ENCODE data around the gene IL1RAPL2. TPM values are rescaled to one million over a fixed set of nuclear protein-coding genes. Genes with fewer than 3 reads are reported as not detected.

The IL1RAPL2 gene
- total RNA-seq, 1 donor from 2014 or later: not detected

DNA sequence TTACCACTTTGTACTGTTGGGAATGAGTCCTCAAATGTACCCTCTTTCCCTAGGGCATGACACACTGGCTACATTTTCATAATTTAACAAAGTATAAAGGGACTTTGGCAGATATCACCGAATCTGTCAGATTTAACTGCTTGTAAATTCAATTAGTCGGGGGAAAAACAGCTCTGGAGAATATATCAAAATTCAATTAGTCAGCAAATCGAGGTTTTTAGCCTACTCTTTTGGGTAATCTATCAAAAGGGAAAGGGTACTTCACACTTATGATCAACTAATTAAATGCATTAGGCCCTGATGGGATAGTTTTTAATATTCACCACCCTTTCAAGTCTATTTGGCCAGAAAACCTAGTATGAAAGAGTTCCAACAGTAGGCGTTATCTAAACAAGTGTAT, 141.0 kb downstream of the IL1RAPL2 start:
- Histone ChIP-seq H3K9ac (no peak overlapping the region), H3K36me3 (no peaks in the 10 kb centered on the region), H3K4me3 (no peak overlapping the region), H3K4me1 (no peaks in the 10 kb centered on the region), H3K27ac (no peak overlapping the region), H3K4me2 (no peak overlapping the region), H3F3A (ENCODE audit: low read depth) (no peaks in the 10 kb centered on the region), H2AFZ (replicated peaks) (no peak overlapping the region), H3K9me3 (ENCODE audit: low read depth) (no peaks in the 10 kb centered on the region), H4K20me1 (ENCODE audit: low read depth) (no peaks in the 10 kb centered on the region), H3K79me2 (ENCODE audit: low read depth) (no peaks in the 10 kb centered on the region), H3K27me3 (no peaks in the 10 kb centered on the region)
- no peak for DNase-seq (ENCODE audit: low spot score)
- Mint-ChIP-seq H3K4me3 (no peak overlapping the region), H3K27ac (no peak overlapping the region), H3K27me3 (ENCODE audit: insufficient read depth, low read depth) (no peaks in the 10 kb centered on the region), H3K9me3 (no peaks in the 10 kb centered on the region), H3K36me3 (no peaks in the 10 kb centered on the region), H3K4me1 (no peaks in the 10 kb centered on the region)
- TF ChIP-seq EZH2 (IDR thresholded peaks at IDR 0.05) (no peak), EZH2phosphoT487 (IDR thresholded peaks at IDR 0.05) (no peak)
- TF ChIP-seq, protein P1, sequence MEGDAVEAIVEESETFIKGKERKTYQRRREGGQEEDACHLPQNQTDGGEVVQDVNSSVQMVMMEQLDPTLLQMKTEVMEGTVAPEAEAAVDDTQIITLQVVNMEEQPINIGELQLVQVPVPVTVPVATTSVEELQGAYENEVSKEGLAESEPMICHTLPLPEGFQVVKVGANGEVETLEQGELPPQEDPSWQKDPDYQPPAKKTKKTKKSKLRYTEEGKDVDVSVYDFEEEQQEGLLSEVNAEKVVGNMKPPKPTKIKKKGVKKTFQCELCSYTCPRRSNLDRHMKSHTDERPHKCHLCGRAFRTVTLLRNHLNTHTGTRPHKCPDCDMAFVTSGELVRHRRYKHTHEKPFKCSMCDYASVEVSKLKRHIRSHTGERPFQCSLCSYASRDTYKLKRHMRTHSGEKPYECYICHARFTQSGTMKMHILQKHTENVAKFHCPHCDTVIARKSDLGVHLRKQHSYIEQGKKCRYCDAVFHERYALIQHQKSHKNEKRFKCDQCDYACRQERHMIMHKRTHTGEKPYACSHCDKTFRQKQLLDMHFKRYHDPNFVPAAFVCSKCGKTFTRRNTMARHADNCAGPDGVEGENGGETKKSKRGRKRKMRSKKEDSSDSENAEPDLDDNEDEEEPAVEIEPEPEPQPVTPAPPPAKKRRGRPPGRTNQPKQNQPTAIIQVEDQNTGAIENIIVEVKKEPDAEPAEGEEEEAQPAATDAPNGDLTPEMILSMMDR (IDR thresholded peaks at IDR 0.05): no peak

DNA sequence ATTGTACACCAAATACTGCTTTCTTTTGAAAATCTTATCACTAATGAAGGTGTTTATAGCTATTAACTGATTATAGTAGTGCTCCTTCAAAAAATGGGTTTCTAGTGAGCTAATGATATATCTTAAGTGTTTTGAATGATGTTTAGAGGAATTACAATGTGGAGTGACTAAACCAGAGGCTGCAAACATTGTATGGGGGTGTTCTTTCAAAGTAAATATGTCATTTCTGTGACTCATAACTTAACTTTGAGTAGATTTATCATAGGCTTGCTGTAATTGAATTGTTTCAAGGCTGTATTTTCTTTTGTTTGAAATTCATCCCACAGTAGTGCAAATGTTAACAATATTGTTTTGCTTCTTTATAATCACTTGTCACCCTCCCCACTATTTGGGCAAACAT, 141.6 kb downstream of the IL1RAPL2 start:
- Histone ChIP-seq H3K4me1 (no peaks in the 10 kb centered on the region), H4K20me1 (ENCODE audit: low read depth) (no peaks in the 10 kb centered on the region), H3K9ac (no peak overlapping the region), H3K36me3 (no peaks in the 10 kb centered on the region), H3K79me2 (ENCODE audit: low read depth) (no peaks in the 10 kb centered on the region), H3K9me3 (ENCODE audit: low read depth) (no peaks in the 10 kb centered on the region), H3K4me3 (no peak overlapping the region), H2AFZ (replicated peaks) (no peak overlapping the region), H3F3A (ENCODE audit: low read depth) (no peaks in the 10 kb centered on the region), H3K27me3 (no peaks in the 10 kb centered on the region), H3K4me2 (no peak overlapping the region), H3K27ac (no peak overlapping the region)
- no peaks in the 10 kb centered on the region for H3K36me3 Mint-ChIP-seq
- no peaks in the 10 kb centered on the region for H3K4me1 Mint-ChIP-seq
- no peak for DNase-seq (ENCODE audit: low spot score)
- no peak overlapping the region for H3K27ac Mint-ChIP-seq
- H3K27me3 Mint-ChIP-seq (ENCODE audit: insufficient read depth, low read depth): no peaks in the 10 kb centered on the region
- H3K4me3 Mint-ChIP-seq: no peak overlapping the region
- TF ChIP-seq EZH2 (IDR thresholded peaks at IDR 0.05) (no peak), EZH2phosphoT487 (IDR thresholded peaks at IDR 0.05) (no peak)
- TF ChIP-seq, protein P1 (IDR thresholded peaks at IDR 0.05): no peak
- H3K9me3 Mint-ChIP-seq: no peaks in the 10 kb centered on the region

DNA sequence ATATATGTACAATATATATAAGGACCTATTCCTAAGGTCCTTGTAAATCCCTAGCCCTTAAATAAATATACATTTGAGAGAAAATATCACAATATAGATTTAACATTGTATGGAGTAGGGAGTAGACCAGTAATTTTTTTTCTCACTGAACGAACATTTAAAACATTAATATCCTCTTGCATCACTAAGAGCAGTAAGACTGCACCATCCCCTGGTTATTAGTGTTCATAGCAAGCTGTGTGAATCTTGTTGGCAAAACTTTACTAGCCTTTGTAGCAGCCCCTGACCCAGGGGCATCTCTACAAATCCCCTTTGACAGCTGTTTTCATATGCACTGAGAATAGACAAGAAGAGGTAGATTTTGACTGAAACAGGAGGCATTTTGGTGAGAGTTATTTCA, 146.5 kb downstream of the IL1RAPL2 start:
- Mint-ChIP-seq H3K27me3 (ENCODE audit: insufficient read depth, low read depth) (no peaks in the 10 kb centered on the region), H3K9me3 (peaks cover 3% of the 10 kb centered on the region), H3K27ac (no peak overlapping the region), H3K4me1 (no peaks in the 10 kb centered on the region), H3K4me3 (no peak overlapping the region), H3K36me3 (no peaks in the 10 kb centered on the region)
- Histone ChIP-seq H3K36me3 (no peaks in the 10 kb centered on the region), H3K27ac (no peak overlapping the region), H3K9me3 (ENCODE audit: low read depth) (peaks cover 3% of the 10 kb centered on the region), H2AFZ (replicated peaks) (no peak overlapping the region), H3K4me3 (no peak overlapping the region), H3K9ac (no peak overlapping the region), H3K4me2 (no peak overlapping the region), H3K27me3 (no peaks in the 10 kb centered on the region), H3K4me1 (no peaks in the 10 kb centered on the region), H3F3A (ENCODE audit: low read depth) (no peaks in the 10 kb centered on the region), H4K20me1 (ENCODE audit: low read depth) (no peaks in the 10 kb centered on the region), H3K79me2 (ENCODE audit: low read depth) (no peaks in the 10 kb centered on the region)
- TF ChIP-seq, protein P1 (IDR thresholded peaks at IDR 0.05): no peak
- TF ChIP-seq EZH2phosphoT487 (IDR thresholded peaks at IDR 0.05) (no peak), EZH2 (IDR thresholded peaks at IDR 0.05) (no peak)
- no peak for DNase-seq (ENCODE audit: low spot score)

Data from neural progenitor cell (in vitro differentiated cells).